Activated CD4-positive, CD25-positive, alpha-beta regulatory T cell (primary cell): ENCODE results near the gene GNG5.
A peak's percentile ranks its signal among the peaks of the same experiment; 100 is the strongest.
"Not testable (repeated sequence)": the region's sequence is repeated elsewhere in the genome, so short reads cannot be mapped to it uniquely, and the experiment has no call there.

Source experiments
- DNase-seq, 4 experiments: peaks; one replicate each; lab custom pipeline; 2025; lab: John Stamatoyannopoulos, UW

GNG5 gene

DNA sequence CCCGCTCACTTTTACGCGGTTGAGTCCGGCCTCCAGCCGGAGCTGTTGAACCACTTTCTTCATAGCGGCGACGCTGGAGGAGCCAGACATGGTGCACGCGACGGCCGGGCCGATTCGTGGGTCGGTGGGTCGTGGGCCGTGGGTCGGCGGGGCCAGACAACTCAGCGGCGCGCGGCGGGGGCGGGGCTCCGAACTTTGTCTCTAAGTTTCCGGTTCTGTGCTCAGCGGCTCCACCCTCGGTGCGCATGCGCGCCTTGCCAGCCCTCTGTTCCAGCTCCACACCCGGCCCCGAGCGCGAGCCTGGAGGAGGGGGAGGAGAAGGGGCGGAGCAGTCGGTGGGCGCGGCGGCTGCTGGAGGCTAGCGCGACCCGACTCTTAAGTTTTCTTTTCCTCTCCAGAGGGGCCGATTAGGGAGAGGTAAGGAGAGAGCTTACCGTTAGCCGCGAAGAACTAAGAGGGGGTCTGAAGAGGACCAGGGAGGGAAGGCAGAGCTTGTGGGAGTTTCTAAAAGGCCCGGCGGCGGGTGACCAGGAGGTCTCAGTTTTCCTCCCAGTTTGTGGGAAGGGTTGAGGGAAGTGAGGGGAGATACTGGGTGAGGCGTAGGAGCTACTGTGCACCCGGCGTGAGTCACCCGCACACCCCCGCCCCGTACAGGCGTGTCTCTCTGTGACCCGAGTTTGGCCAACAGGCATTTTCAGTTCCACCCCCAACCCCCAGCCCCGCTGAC is at the start of gene GNG5, which contains the start of gene SPATA1:
Gene GNG5 (minus strand): TSS at position 580 of the 727 bp plus-strand sequence. CDS start 490 bp downstream, at position 90.
Gene SPATA1 (plus strand): TSS at position 385 of the 727 bp plus-strand sequence. CDS start 9,974 bp downstream, outside the sequence.
- peak; percentile 92 to 96 (median 94) for DNase-seq

DNA sequence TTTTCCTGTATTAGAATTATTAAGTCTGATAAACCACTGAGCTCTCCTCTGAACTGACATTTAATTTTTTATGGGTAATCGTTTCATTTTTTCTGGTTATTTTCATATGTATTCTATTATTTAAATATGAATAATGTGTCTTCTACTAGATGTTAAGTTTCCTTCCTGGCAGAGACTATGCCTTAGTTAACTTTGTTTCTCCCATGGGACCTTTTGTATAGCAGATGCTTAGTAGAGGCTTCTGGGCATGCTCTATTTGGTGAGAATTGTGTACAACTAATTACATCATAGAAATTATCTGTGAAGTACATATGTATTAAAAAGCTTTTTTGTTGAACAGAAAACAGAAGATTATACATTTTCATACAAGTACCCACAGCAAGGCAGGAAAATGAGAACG is 44.4 kb upstream of the GNG5 start:
- DNase-seq = no peak

DNA sequence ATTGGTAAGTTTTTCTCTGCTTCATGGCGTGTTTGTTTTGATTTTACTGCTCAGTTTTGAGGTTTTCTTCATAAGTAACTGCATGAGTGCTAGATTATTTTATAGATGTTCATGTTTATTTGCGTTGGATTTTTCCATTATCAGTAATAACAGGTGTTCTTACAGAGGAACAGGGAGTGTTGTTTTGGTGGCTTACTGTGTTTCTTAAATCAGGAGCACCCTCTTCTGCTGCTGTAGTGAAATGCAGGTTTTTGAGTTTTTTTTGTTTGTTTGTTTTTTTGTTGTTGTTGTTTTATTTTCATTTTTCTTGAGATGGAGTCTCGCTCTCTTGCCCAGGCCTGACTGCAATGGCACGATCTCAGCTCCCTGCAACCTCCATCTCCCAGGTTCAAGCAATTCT is 35.3 kb upstream of the GNG5 start:
- no peak for DNase-seq

DNA sequence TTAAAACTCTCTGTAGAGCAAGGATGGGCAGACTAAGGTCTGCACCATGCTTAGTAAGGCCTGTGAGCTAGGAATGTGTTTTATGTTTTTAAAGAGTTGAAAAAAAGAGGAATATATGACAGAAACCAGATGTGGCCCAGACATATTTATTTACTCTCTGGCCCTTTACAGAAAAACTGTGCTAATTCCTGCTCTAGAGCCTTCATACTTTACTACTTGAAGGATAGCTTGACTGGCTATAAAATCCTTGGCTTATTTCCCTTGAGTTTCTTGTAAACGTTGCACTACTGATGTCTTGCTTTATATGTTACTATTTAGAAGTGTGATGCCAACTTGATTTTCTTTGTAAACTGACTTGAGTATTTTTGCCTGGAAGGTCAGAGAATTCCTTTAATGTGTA is 34.4 kb upstream of the GNG5 start:
- no peak for DNase-seq

DNA sequence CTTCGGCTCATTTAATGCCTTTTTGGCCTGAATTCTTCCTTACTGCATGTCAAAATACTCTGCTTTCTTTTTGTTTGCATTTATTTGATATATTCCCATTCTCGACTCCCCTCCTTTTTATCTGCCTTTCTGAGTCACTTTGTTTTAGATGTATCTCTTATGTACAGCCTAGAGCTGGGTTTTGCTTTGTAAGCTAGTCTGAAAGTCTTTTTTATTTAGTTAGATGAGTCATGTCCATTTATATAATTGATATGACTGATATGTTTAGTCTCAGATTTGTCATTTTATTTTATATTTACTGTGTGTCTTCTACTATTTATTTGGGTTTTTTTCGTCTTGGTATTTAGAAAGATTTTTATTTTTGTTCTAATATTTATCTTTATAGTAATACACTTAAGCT is 33.6 kb upstream of the GNG5 start:
- DNase-seq = no peak

DNA sequence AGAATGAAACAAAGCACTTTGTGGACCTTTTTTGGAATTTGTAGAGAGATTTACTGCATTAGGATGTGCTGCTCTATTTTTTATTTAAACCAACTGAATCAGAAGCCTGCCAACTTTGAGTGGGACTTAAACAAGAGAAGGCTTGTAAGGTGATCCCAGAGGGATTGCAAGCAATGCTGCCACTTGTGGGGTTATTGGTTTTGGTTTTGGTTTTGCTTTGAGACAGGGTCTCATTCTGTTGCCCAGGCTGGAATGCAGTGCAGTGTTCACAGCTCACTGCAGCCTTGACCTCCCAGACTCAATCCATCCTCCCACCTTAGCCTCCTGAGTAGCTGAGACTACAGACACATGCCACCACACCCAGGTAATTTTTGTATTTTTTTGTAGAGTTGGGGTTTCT is 32.2 kb upstream of the GNG5 start:
- no peak for DNase-seq

DNA sequence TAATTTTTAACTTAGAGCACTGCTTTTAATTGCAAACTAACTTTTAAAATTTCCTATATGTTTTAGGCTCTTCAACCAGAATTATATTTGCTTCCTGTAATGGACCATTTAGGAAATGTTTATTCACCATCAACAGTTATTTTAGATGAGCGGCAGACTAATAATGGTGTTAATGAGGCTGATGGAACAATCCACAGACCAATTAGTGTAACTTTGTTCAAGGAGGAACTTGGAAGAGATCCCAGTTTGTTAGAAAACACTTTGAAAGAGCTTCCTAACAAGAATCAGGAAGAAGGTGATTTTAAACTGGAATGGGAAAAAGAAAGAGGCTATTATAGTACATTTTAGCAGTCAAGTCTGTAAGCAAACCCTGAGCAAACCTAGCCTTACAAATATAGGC is 19.4 kb upstream of the GNG5 start:
- DNase-seq = no peak

DNA sequence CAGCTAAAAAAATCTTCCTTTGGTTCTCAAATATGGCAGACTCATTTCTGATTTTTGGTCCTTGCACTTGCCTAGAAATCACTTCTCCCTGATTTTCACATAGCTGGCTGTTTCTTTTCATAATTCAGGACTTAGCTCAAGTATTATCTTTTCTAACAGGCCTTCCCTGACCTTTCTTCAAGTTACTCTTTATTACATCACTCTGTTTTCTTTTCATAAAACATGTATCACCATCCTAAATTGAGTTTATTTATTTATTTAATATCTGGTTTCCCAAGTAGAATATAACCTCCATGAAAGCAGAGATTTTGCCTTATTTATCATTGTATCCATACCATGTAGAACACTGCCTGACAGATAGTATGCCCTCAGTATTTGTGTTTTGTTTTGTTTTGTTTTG is 18.2 kb upstream of the GNG5 start:
- no peak for DNase-seq

DNA sequence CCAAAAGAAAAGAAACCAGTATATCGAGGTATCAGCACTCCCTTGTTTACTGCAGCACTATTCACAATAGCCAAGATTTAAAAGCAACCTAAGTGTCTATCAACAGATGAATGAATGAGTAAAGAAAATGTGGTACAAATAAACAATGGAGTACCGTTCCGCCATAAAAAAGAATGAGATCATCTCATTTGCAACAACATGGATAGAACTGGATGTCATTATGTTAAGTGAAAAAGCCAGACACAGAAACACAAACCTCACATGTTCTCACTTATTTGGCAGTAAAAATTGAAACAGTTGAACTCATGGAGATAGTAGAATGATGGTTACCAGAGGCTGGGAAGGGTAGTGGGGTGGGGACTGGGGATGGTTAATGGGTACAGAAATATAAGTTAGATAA is 4.3 kb upstream of the GNG5 start:
- DNase-seq = no peak

DNA sequence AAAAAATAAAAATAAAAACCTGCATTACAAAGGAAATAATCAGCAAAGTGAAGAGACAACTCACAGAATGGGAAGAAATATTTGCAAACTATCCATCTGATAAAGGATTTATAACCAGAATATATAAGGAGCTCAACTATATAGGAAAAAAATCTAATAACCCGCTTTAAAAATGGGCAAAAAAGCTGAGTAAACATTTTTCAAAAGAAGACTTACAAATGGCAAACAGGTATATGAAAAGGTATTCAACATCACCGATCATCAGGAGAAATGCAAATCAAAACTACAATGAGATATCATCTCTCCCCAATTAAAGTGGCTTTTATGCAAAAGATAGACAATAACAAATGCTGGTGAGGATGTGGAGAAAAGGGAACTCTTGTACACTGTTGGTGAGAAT is 3.8 kb upstream of the GNG5 start:
- no peak for DNase-seq

DNA sequence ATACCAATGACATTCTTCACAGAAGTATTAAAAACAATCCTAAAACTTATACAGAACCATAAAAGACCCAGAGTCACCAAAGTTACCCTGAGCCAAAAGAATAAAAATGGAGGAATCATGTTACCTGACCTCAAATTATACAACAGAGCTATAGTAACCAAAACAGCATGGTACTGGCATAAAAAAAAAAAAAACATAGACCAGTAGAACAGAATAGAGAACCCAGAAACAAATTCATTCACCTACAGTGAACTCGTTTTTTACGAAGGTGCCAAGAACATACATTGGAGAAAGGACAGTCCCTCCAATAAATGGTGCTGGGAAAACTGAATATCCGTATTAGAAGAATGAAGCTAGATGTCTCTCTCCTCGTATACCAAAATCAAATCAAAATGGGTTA is 2.6 kb upstream of the GNG5 start:
- no peak for DNase-seq

DNA sequence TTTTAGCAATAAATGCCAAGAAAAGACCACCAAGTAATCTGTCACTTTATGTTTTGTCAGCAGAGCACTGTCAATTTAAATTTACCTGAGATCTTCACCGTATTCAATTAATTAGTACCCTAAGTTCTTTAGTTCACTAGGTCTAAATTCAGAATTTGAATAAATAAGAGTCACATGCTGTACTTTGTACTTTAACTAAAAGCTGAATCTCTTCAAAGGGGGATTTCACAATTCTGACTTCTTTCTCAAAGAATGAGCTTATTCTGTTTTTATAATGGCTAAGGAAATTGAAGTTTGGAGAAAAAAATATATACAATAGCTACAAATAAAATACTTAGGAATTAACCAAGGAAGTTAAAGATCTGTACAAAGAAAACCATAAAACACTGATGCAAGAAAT is 2.1 kb upstream of the GNG5 start:
- no peak for DNase-seq

DNA sequence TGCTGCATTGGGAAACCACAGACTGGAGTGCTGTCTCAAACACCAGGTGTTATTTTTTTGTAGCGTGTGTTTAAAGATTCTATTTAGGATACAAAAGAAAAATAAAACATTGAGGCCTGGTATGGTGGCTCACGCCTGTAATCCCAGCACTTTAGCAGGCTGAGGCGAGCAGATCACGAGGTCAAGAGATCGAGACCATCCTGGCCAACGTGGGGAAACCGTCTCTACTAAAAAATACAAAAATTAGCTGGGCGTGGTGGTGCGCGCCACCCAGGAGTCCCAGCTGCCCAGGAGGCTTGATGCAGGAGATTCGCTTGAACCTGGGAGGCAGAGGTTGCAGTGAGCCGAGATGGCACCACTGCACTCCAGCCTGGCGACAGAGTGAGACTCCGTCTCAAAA is 1.5 kb upstream of the GNG5 start:
- not testable (repeated sequence) for DNase-seq

DNA sequence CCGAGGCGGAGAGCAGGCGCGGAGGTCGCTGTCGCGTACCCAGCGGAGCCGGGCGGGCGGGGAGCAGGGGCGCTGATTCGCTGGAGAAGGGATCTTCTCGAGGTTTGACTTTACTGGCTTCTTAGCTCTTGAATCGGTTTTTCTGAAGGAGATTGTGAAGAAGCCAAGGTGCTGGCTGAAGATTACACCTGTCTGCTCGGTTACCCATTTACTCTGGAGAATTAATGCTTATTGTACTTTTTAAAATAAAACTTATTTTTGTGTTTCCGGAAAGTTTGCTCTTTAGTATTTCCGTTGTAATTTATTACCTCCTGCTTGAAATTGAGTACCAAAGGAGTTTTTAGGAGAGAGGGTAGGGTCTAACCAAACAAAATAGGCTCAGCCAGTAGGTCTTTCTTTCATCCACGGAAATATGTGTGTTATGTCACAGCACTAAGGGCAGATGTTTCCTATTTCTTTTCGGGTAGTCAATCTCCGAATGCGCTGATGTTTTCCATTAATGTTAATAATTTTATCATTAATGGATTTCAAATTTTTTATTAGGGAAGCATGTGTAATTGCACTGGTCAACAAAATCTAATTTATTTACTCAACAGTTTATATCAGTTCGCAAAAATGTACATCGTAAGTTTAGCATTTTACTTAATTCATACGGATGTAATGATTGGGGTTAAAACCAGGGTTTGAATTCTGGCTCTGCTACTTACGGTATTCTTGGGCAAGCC is 510 bp upstream of the GNG5 start:
- no peak for DNase-seq

DNA sequence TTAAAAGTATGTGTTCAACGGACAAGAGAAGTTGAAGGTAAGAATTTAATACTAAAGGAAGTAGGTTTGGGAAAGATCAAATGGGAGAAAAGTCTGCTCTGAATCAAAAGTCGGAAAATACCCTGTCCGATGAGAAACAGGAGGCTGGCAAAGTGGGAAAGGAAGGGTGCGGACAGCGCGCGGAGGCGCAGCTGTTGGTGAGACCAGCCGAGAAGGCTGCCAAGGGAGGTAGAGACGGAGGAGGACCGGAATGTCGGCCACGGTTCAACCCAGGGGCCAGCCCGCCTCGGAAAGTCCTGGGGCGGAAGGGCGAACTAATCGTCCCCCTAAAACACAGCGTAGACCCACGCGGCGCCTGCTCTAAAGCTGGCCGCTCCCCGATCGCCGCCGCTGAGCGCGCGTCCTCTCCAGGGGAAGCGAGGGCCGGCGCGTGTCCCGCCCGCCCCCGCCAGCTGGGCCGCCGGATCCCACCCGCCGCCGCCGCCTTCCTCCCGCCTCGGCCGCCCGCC is 834 bp downstream of the GNG5 start:
- peak in 1 of 4 experiments; percentile 27 for DNase-seq

DNA sequence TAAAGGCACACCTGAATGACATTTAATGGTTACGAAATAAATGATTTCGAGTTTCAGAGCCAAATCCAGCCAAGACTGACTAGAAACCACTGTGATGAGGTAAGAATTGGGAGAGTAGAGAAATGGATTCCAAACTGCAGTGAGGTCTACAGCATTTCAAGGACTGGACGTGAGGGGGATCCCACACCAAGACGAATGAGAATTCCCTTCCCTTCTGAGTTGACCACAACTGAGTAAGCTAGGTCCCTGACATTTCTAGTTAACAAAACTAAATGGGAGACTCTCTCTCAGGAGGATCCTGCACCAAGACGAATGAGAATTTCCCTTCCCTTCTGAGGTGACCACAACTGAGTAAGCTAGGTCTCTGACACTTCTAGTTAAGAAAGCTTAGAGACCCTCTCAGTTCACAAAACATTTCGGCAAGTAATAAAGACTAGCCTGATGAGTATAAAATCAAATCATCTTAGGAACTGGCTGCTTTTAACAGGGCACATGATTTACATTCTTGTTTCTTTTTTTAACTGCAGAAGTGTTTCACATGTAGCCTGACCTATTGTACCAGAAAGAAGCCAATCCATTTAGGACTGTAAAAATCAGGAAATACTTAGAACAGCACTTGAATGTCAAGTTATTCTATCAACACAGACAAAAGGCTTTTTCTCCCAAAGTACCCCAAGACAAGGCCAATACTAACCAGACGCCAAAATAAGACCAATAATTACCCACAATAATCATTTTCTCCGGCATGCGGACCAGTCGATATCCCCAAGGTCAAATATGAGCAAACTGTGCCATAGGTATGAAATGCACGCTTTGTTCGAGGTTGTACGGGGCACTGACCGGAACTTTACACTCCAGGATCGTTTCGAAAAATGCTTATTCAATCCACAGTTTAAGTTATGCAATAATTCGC is 1.5 kb downstream of the GNG5 start:
- DNase-seq = no peak

DNA sequence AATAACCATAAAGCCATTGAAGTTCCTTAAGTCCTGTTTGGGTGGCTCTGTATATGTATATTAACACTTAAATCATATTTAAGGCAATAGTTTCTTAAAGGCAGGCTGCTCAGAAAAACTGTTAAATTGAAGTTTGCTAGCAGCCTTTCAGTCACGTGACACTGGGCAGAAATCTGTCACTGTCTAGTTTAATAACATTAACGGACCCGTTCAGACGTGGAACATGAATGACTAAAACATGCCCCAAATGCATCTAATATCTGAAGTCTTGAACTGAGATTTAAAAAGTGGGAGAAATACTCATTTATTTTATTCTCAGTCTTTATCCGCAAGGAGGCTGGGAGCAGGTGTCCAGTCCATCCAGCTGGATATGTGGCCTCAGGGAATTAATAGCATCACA is 3.5 kb downstream of the GNG5 start:
- DNase-seq = no peak

DNA sequence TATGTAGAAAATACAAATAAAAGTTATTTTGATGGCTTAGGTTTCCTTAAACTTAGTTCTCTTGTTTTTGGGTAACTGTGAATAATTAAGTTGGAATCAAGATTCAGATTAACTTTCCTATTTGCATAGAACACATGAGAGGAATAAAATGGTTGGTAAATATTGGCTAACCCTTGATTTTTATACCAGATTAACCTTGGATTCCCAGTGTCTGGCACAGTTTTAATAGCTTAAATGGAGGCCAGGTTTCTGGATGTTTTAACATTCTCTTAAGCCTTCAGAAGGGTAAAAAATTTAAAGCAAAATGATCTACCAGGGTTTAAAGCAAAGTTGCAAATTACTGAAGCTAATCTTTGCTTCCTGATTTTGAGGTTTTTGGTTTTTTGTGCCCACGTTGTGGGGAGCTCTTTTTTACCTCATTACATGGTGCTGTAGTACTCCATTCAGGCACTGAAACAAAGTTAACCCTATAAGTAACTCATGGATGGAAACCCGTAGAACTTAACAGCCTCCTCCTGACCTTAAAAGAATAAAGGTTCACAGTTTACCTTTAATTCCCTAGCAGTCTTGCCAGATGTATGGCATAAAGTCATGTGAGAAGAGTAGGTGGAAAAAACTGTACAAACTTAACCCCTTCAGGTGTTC is 8.6 kb downstream of the GNG5 start:
- no peak for DNase-seq

DNA sequence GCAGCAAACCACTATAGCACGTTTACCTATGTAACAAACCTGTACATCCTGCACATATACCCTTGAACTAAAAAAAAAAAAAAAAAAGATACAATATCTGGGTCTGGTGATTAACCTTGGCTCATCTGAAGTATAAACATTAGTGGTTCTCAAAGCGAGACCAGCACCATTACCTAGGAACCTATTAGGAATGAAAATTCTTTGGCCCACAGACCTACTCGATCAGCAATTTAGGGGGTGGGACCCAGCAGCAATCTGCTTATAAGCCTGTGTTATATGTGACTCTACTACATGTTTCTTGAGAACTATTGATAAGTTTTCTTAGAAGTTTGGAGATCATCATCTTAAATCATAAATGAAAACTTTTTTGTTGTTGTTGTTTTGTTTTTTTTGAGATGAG is 9.9 kb downstream of the GNG5 start:
- DNase-seq = no peak

DNA sequence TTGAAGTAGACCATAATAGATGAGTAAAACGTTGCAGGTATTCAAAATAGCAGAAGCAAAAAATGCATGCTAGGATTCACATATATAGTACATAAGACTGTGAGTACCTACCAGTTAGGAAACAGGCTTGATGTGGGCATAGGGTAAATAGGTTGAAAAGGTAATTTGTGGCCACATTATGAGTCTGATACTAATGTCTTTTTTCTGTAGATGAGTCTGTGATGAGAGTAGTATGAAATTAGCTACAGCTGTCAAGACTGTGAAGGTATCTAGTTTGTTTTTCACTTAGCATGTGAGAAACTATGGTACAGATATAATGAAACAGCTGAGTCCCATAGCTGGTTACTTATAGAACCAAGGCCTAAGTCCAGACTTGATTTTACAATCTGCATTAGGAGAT is 12.6 kb downstream of the GNG5 start:
- DNase-seq = no peak

DNA sequence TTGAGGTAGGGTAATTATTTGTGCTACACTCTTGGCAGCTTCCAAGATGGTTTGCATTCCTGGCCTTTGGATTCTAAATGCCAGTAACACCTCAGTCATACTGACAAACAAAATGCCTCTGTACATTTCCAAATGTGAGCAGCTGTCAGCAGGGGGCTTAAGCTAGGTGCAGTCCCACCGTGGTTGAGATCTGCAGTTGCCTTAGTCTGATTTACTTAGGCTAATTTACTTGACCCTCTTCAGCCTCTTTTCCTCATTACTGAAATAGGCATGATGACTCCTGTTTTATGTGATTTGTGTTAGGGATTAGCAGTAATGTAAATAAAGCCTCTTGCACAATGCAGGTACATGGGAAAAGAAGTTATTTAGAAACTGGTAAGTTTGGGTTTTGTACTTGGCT is 13.7 kb downstream of the GNG5 start:
- no peak for DNase-seq

DNA sequence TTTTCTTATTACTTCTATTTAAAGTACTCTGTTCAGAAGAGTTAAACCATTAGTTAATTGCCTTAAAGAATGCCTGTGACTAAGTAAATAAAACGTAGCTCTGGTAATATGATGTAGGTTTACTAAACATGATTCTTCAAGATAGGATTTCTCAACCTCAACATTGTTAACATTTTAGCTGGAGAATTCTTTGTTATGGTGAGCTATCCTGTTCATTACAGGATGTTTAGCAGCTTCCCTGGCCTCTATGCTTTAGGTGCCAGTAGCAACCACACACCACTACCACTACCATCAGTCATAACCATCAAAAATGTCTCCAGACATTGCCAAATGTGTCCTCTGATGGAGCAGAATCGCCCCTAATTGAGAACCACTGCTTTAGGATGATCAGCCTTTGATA is 16.6 kb downstream of the GNG5 start:
- DNase-seq = no peak
